Measurements from ENCODE around the gene ANKRD23. TPM values are rescaled to one million over a fixed set of nuclear protein-coding genes. Genes with fewer than 3 reads are reported as not detected.

ANKRD23 gene
- total RNA-seq, 2 experiments from 2014 or later: 6.5 to 6.7 TPM

GRCh38 chr2:96852667-96853066 lies 8.8 kb upstream of the ANKRD23 start:
- intact Hi-C loops (cut with micrococcal nuclease; ENCODE audit: unreplicated experiment): no loop called here
- no peak overlapping the region for H3K4me3 ChIP-seq (ENCODE audit: low read depth, low read length, poor library complexity, severe bottlenecking)
- POLR2A ChIA-PET: interaction anchor here (0.6 to 0.7 kb wide), 2 partner anchors 98 to 237 kb away, joined by 3 to 5 read pairs; no protein-coding TSS in a partner anchor
- no peak overlapping the region for H3K4me2 ChIP-seq (ENCODE audit: low read length)
- peaks cover 8% of the 10 kb centered on the region for H3K4me1 ChIP-seq (ENCODE audit: insufficient read depth, low read length, poor library complexity, severe bottlenecking)
- no peaks in the 10 kb centered on the region for H3K9me3 ChIP-seq (ENCODE audit: low read length)
- no peak for TF ChIP-seq CTCF (conservative IDR thresholded peaks at IDR 0.05; ENCODE audit: low read length)
- TF ChIP-seq EZH2phosphoT487 (IDR thresholded peaks at IDR 0.05; ENCODE audit: borderline replicate concordance, low read depth, low read length): no peak
- no TSS peak for BruUV-seq (replicated peaks)
- peaks cover 12% of the 10 kb centered on the region; the same call in 1 of the 2 replicates for H3K79me2 ChIP-seq (ENCODE audit: insufficient read depth, low read depth, low read length)
- no peaks in the 10 kb centered on the region for H4K20me1 ChIP-seq (ENCODE audit: insufficient read depth, low read length)
- no peak for DNase-seq (ENCODE audit: low spot score)
- no peaks in the 10 kb centered on the region for H3K9me2 ChIP-seq (ENCODE audit: insufficient read depth, low read length)
- H3K27ac ChIP-seq (ENCODE audit: low read depth, low read length, poor library complexity, severe bottlenecking): no peak overlapping the region
- CTCF ChIA-PET (ENCODE audit: unreplicated experiment): interaction anchor here (1.1 kb wide), 1 partner anchor 88 kb away, joined by 3 read pairs; no protein-coding TSS in a partner anchor
- no peak overlapping the region for H2AFZ ChIP-seq (ENCODE audit: low read length)
- H3K36me3 ChIP-seq (ENCODE audit: insufficient read depth, low read length): peaks cover 46% of the 10 kb centered on the region

- Histone ChIP-seq H2AFZ (ENCODE audit: low read length) (no peak overlapping the region), H4K20me1 (ENCODE audit: insufficient read depth, low read length) (no peaks in the 10 kb centered on the region), H3K36me3 (ENCODE audit: insufficient read depth, low read length) (peaks cover 48% of the 10 kb centered on the region), H3K79me2 (ENCODE audit: insufficient read depth, low read depth, low read length) (no peaks in the 10 kb centered on the region), H3K9me2 (ENCODE audit: insufficient read depth, low read length) (no peaks in the 10 kb centered on the region), H3K4me2 (ENCODE audit: low read length) (no peak overlapping the region), H3K4me1 (ENCODE audit: insufficient read depth, low read length, poor library complexity, severe bottlenecking) (no peaks in the 10 kb centered on the region), H3K9me3 (ENCODE audit: low read length) (no peaks in the 10 kb centered on the region), H3K27ac (ENCODE audit: low read depth, low read length, poor library complexity, severe bottlenecking) (no peak overlapping the region), H3K4me3 (ENCODE audit: low read depth, low read length, poor library complexity, severe bottlenecking) (no peak overlapping the region)
- POLR2A ChIA-PET: no interaction called here
- DNase-seq (ENCODE audit: low spot score): no peak
- CTCF ChIA-PET (ENCODE audit: unreplicated experiment): no interaction called here
- BruUV-seq (replicated peaks): no TSS peak
- intact Hi-C loops (cut with micrococcal nuclease; ENCODE audit: unreplicated experiment): no loop called here
- TF ChIP-seq CTCF (conservative IDR thresholded peaks at IDR 0.05; ENCODE audit: low read length) (no peak), EZH2phosphoT487 (IDR thresholded peaks at IDR 0.05; ENCODE audit: borderline replicate concordance, low read depth, low read length) (no peak)
These were observed 4.4 kb upstream of the ANKRD23 start for GRCh38 chr2:96848264-96848663.

GRCh38 chr2:96847586-96847985 lies 3.8 kb upstream of the ANKRD23 start:
- no peak for DNase-seq (ENCODE audit: low spot score)
- H3K79me2 ChIP-seq (ENCODE audit: insufficient read depth, low read depth, low read length): no peaks in the 10 kb centered on the region
- H3K9me2 ChIP-seq (ENCODE audit: insufficient read depth, low read length): no peaks in the 10 kb centered on the region
- no peaks in the 10 kb centered on the region for H3K4me1 ChIP-seq (ENCODE audit: insufficient read depth, low read length, poor library complexity, severe bottlenecking)
- no peaks in the 10 kb centered on the region for H4K20me1 ChIP-seq (ENCODE audit: insufficient read depth, low read length)
- H3K4me3 ChIP-seq (ENCODE audit: low read depth, low read length, poor library complexity, severe bottlenecking): no peak overlapping the region
- CTCF ChIA-PET (ENCODE audit: unreplicated experiment): no interaction called here
- TF ChIP-seq CTCF (conservative IDR thresholded peaks at IDR 0.05; ENCODE audit: low read length): no peak
- TF ChIP-seq EZH2phosphoT487 (IDR thresholded peaks at IDR 0.05; ENCODE audit: borderline replicate concordance, low read depth, low read length): no peak
- intact Hi-C loops (cut with micrococcal nuclease; ENCODE audit: unreplicated experiment): no loop called here
- no peak overlapping the region for H3K4me2 ChIP-seq (ENCODE audit: low read length)
- no peak overlapping the region for H2AFZ ChIP-seq (ENCODE audit: low read length)
- POLR2A ChIA-PET: no interaction called here
- H3K36me3 ChIP-seq (ENCODE audit: insufficient read depth, low read length): peaks cover 41% of the 10 kb centered on the region
- H3K27ac ChIP-seq (ENCODE audit: low read depth, low read length, poor library complexity, severe bottlenecking): no peak overlapping the region
- H3K9me3 ChIP-seq (ENCODE audit: low read length): no peaks in the 10 kb centered on the region
- BruUV-seq (replicated peaks): no TSS peak

All from OCI-LY7 (cell line).